ENCODE data around the gene IRAK2.
A peak's percentile ranks its signal among the peaks of the same experiment; 100 is the strongest.
"Not testable (repeated sequence)": the region's sequence is repeated elsewhere in the genome, so short reads cannot be mapped to it uniquely, and the experiment has no call there.

IRAK2 gene, protein sequence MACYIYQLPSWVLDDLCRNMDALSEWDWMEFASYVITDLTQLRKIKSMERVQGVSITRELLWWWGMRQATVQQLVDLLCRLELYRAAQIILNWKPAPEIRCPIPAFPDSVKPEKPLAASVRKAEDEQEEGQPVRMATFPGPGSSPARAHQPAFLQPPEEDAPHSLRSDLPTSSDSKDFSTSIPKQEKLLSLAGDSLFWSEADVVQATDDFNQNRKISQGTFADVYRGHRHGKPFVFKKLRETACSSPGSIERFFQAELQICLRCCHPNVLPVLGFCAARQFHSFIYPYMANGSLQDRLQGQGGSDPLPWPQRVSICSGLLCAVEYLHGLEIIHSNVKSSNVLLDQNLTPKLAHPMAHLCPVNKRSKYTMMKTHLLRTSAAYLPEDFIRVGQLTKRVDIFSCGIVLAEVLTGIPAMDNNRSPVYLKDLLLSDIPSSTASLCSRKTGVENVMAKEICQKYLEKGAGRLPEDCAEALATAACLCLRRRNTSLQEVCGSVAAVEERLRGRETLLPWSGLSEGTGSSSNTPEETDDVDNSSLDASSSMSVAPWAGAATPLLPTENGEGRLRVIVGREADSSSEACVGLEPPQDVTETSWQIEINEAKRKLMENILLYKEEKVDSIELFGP

DNA sequence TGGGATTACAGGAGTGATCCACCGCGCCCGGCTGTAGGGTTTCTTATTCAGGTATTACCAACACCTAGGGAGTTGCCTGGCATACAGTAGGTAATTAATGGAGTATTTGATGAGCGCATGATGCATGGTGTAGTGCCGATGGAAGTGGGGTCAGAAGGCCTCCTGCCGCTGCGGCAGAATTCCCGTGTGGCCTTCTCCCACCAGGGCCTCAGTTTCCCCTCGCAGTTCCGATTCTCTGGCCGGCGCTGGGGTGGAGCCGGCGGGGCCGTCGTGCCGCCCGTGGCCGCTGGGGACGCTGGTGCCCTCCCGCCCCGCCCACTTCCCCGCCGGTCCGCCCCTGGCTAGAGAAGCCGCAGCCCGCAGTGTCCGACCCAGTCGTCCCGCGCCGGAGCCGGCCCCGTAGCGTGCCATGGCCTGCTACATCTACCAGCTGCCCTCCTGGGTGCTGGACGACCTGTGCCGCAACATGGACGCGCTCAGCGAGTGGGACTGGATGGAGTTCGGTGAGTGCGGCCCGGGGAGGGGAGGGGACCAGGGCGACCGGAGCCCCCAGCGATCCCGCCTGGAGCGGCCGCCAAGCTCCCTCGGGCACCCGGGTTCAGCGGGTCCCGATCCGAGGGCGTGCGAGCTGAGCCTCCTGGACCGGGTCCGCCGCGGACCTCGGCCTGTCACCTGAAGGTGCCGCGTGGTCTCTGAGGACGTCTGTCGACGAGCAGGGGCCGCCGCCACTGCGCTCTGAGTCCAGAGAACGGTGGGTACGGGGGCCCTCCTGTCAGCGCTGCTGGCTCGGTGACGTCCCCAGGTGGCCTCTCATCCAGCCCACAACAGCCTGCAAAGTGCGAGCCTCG lies at the start of gene IRAK2:
TSS of gene IRAK2 (plus strand) at position 374 of the 848 bp plus-strand sequence. CDS start at position 410, 36 bp downstream.
- no peak for DNase-seq

DNA sequence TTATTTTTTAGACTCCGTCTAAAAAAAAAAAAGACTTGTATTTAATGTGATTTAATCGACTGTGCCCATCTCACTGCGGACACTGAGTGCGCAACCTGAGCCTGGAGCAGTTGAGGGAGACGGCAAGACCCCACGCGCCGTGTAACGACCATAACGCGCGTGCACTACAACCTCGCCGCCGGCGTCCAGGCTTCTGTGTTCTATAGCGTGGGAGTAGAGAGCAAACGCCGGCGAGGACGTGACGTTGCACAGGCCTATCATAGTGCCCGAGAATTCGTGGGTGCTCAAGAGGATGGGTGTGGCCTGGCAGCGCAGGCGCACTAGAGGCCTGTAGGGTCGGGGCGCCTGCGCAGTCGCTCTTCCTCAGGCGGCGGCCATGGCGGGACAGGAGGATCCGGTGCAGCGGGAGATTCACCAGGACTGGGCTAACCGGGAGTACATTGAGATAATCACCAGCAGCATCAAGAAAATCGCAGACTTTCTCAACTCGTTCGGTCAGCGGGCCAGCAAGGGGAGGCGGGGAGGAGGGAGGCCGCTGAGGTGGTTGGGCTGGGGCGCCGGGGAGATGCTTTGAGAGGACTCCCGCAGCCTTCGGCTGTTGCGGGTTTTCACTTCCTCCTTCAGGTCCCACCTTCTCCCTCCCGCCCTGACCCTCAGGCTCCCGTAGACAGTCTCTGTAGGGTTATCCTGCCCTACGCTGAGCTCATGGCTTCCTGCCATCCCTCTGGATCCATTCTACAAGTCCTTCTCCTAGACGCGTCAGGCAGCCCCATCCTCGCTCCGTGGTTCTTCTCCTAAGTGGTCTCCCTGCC lies 49.2 kb upstream of the IRAK2 start, which contains the start of gene BRK1:
TSS of gene BRK1 (plus strand) at position 350 of the 812 bp plus-strand sequence. CDS start at position 377, 27 bp downstream.
- peak; percentile 87 for DNase-seq

DNA sequence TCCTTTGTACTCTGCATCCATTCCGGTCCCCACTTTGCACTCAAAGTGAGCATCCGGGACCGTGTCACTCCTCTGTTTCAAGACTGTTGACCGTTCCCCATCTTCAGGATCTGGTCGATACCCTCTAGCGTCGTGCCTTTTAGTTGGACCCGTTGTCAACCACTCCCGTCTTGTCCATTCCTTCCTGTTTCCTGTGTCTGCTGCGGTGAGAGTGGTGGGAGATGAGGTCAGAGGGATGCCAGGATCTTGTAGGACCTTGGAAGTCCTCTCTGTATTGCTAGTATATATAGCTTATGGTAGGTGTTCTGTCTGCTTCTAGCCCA lies 48.6 kb upstream of the IRAK2 start:
- DNase-seq: no peak

GRCh38 chr3:10116928-10117327 lies 47.8 kb upstream of the IRAK2 start:
- no peak for DNase-seq

DNA sequence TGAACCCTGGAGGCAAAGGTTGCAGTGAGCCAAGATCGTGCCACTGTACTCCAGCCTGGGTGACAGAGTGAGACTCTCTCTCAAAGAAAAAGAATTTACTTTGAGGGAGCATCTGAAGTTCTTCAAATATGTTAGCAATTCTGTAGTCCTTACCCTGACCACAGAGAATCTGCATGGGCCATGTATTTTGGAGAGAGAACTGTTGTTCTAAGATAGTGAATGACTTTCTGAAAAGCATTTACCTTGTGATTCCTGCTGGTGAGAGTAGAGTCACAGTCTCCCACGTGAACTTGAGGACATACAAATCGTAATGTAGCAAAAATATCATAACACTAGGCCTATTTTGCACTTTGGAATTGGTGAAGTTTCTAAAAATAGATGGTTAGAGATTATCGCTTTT lies 45.3 kb upstream of the IRAK2 start:
- no peak for DNase-seq

GRCh38 chr3:10121064-10121463 lies 43.7 kb upstream of the IRAK2 start:
- DNase-seq: no peak

GRCh38 chr3:10122724-10123123 lies 42.0 kb upstream of the IRAK2 start:
- DNase-seq: no peak

- DNase-seq: not testable (repeated sequence)
These were observed 28.8 kb upstream of the IRAK2 start for GRCh38 chr3:10135872-10136271.

DNA sequence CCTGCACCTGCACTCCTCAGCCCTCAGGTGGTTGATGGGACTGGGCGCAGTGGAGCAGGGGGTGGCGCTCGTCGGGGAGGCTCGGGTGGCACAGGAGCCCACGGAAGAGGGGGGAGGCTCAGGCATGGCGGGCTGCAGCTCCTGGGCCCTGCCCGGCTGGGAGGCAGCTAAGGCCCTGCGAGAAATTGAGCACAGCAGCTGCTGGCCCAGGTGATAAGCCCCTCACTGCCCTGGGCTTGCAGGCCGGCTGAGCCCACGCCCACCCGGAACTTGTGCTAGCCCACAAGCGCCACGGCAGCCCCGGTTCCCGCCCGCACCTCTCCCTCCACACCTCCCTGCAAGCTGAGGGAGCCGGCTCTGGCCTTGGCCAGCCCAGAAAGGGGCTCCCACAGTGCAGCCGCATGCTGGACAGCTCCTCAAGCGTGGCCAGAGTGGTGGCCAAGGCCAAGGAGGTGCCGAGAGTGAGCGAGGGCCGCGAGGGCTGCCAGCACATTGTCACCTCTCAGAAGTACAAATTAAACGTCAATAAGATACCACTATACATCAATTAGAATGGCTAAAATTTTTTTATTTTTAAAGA lies 28.2 kb upstream of the IRAK2 start:
- DNase-seq: no peak

GRCh38 chr3:10137178-10137577 lies 27.5 kb upstream of the IRAK2 start:
- DNase-seq: no peak

- DNase-seq: no peak
These were observed 23.6 kb upstream of the IRAK2 start for GRCh38 chr3:10140996-10141546.

- DNase-seq: peak; percentile 24
These were observed 21.8 kb upstream of the IRAK2 start for GRCh38 chr3:10142707-10143560.

- no peak for DNase-seq
These were observed 19.0 kb upstream of the IRAK2 start for GRCh38 chr3:10145685-10146084.

DNA sequence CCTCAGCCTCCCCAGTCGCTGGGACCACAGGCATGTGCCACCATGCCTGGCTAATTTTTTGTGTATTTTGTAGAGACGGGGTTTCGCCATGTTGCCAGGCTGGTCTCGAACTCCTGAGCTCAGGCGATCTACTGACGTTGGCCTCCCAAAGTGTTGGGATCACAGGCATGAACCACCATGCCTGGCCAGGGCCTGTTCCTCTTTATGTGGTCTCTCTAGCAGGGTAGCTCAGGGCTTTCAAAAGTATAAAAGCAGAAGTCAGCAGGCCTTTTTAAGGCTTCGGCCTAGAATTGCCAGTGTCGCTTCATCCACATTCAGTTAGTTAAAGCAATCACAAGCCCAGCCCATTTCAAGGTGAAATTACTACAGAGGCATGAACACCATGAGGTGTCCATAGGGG lies 15.5 kb upstream of the IRAK2 start:
- DNase-seq: no peak

DNA sequence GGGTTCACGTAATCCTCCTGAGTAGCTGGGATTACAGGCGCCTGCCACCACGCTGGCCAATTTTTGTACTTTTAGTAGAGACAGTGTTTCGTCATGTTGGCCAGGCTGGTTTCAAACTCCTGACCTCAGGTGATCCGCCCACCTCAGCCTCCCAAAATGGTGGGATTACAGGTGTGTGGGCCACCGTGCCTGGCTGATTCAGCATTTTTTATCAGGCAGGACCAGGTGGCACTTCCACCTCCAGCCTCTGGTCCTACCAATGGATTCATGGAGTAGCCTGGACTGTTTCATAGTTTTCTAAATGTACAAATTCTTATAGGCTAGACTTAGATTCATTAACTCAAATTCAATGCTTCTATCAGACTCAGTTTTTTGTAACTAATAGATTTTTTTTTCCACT lies 13.7 kb upstream of the IRAK2 start:
- DNase-seq: no peak

DNA sequence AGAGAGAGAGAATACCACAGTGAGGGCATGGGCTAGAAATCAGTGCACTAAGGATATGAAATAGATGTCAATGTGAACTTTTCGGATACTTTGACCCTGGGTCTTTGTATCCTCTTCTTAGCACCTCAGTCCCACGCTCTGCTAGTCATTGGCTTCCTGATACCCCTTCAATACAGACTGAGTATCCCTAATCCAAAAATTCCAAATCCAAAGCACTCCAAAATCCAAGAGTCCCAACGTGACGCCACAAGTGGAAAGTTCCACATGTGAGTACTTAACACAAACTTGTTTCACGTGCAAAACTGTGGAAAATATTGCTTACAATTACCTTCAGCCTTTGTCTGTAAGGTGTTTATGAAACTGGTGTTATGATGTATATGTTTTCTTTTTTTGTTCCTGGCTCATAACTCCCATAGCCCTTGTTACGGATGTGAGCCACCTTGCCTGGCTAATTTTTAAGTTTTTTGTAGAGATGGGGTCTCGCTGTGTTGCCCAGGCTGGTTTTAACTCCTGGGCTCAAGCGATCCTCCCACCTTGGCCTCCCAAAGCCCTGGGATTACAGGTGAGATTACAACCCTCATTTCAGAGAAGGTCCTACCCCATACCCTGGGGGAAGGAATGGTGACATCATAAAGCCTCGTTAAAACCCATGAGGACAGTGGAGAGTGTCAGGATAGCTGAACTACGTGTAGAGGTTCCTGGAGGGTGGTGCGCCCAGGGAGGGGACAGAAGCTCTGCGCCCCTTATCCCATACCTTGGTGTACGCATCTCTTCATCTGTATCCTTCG lies 10.2 kb upstream of the IRAK2 start:
- DNase-seq: no peak

DNA sequence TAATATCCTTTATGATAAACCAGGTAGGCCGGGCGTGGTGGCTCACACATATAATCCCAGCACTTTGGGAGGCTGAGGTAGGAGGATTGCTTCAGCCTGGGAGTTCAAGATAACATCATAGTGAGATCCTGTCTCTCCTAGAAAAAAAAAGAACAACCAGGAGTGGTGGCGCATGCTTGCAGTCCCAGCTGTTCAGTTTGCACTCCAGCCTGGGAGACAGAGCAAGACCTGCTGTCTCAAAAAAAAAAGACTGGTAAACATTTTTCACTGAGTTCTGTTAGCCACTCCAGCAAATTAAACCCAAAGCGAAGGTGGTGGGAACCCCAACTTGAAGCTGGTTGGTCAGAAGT lies 9.6 kb upstream of the IRAK2 start:
- DNase-seq: no peak

DNA sequence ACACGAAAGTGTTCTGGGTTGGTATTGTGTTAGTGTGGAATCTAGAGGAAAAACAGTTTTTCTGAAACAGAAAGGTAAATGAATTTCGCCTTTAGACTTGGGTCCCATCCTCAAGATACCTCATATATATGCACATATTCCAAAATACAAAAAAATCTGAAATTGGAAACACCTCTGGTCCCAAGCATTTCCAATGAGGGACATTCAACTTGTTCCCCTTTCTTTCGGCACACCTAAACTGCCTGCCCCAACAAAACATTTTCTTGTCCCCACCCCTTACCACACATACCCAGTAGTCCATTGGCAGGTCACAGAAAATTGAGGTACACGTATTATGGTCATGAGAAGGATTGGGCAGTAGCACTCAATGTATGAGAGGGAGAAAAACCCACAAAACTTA lies 9.1 kb upstream of the IRAK2 start:
- no peak for DNase-seq

DNA sequence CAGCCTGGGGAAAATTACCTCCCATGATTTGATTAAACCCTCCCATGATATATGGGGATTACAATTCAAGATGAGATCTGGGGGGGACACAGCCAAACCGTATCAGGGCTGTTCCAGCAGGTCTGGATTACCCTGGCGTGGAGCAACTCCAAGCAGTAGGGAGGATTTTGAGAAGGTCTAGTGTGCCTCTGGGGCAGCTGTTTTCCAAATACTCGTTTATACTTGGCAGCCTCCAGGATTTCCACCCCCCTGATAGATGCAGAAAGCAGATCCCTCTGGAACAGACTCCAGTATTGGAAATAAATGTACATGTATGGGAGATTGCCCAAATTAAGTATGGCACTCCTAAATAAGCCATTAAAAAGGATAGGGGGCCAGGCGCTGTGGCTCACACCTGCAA lies 7.7 kb upstream of the IRAK2 start:
- DNase-seq: no peak

DNA sequence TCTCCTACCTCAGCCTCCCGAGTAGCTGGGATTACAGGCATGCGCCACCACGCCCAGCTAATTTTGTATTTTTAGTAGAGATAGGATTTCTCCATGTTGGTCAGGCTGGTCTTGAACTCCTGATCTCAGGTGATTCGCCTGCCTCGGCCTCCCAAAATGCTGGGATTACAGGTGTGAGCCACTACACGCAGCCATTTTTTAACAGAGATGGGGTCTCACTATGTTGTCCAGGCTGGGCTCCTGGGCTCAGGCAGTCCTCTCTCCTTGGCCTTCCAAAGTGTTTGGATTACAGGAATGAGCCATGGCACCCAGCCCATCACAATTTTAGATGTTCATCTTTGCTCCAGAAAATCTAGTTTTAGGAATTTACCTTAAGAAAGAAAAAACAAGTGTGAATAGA lies 6.2 kb upstream of the IRAK2 start:
- not testable (repeated sequence) for DNase-seq

All from NK-92 treated with Interleukin-12 subunit alpha and Interleukin-12 subunit beta, amount 100 ng/mL, for 24 hours (cell line).